Measurements from ENCODE around the gene KCNMB2. TPM values are rescaled to one million over a fixed set of nuclear protein-coding genes. Genes with fewer than 3 reads are reported as not detected.

The KCNMB2 gene
- total and polyA plus RNA-seq, 2 donors (not counting 1 experiment from before 2014, with no cell fraction given): 0.17 TPM; not detected in 1

- TF ChIP-seq EZH2 (IDR thresholded peaks at IDR 0.05; ENCODE audit: low read length, missing control alignments) (no peak), CTCF (conservative IDR thresholded peaks at IDR 0.05 in 1 of 2, IDR thresholded peaks at IDR 0.05 in 1 of 2; ENCODE audit: low read depth in 1 of 2, low read length in 2 of 2) (no peak)
- Histone ChIP-seq H3K36me3 (ENCODE audit: control insufficient read depth, insufficient read depth, low read length) (no peaks in the 10 kb centered on the region), H4K20me1 (ENCODE audit: control insufficient read depth, extremely low read depth, insufficient read depth, low read length) (no peaks in the 10 kb centered on the region), H3K4me1 (ENCODE audit: control insufficient read depth, extremely low read depth, insufficient read depth, low read length) (no peaks in the 10 kb centered on the region), H3K4me2 (ENCODE audit: extremely low read depth, insufficient read depth, low read length) (no peak overlapping the region), H3K4me3 (replicated peaks in 1 of 4; ENCODE audit: control extremely low read depth in 1 of 4, insufficient read depth in 1 of 4, low read depth in 3 of 4, low read length in 4 of 4) (no peak overlapping the region), H2AFZ (ENCODE audit: low read length) (no peak overlapping the region), H3K79me2 (ENCODE audit: control insufficient read depth, insufficient read depth, low read length) (no peaks in the 10 kb centered on the region), H3K27me3 (ENCODE audit: control insufficient read depth, insufficient read depth, low read length) (no peaks in the 10 kb centered on the region), H3K9me3 (ENCODE audit: control insufficient read depth, insufficient read depth, low read depth, low read length) (no peaks in the 10 kb centered on the region), H3K9ac (ENCODE audit: insufficient read depth, low read length) (no peak overlapping the region), H3K27ac (ENCODE audit: insufficient read depth, low read length) (no peak overlapping the region)
- DNase-seq (ENCODE audit: low read depth in 2 of 2): no peak
Observed at GRCh38 chr3:178773358-178773757, 237.1 kb downstream of the KCNMB2 start.

DNA sequence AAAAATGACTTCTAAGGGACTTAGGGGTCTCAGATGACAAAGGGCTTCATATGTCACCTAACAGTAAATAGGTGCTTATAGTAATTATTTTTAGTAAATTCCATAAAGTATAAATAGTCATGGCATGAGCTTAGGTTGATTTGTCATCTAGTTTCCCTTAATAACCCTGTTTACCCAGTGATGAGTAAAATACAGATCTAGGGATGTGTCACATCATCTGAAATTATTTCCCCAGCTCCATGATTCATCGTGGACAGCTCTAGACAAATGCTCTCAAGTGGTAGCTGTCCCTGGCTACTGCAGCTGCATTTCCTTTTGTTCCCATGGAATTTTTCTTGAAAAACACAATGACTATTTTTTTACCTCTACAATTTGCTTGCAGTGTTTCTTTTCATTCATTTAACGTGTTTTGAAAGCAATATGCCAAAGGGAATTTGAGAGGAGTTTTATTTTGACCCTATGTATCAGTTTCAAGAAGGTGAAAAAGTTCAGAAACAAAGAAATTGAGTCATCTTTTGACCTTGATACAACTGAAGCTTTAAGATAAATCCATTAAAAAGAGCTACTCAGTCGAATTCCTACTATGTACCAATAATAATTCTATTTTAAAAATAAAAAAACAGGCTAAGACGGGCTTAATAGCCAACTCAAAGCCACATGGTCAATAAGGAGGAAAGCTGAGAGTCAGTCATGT is 241.6 kb downstream of the KCNMB2 start:
- H3K9me3 ChIP-seq (ENCODE audit: control insufficient read depth, insufficient read depth, low read depth, low read length): no peaks in the 10 kb centered on the region
- H3K4me2 ChIP-seq (ENCODE audit: extremely low read depth, insufficient read depth, low read length): no peak overlapping the region
- no peak overlapping the region for H2AFZ ChIP-seq (ENCODE audit: low read length)
- H3K27ac ChIP-seq (ENCODE audit: insufficient read depth, low read length): no peak overlapping the region
- no peaks in the 10 kb centered on the region for H3K79me2 ChIP-seq (ENCODE audit: control insufficient read depth, insufficient read depth, low read length)
- H3K4me1 ChIP-seq (ENCODE audit: control insufficient read depth, extremely low read depth, insufficient read depth, low read length): no peaks in the 10 kb centered on the region
- no peaks in the 10 kb centered on the region for H4K20me1 ChIP-seq (ENCODE audit: control insufficient read depth, extremely low read depth, insufficient read depth, low read length)
- H3K4me3 ChIP-seq (replicated peaks in 1 of 4; ENCODE audit: control extremely low read depth in 1 of 4, insufficient read depth in 1 of 4, low read depth in 3 of 4, low read length in 4 of 4): no peak overlapping the region
- H3K9ac ChIP-seq (ENCODE audit: insufficient read depth, low read length): no peak overlapping the region
- peak in 1 of 2 donors; percentile 39 for DNase-seq (ENCODE audit: low read depth in 2 of 2)
- H3K36me3 ChIP-seq (ENCODE audit: control insufficient read depth, insufficient read depth, low read length): no peaks in the 10 kb centered on the region
- H3K27me3 ChIP-seq (ENCODE audit: control insufficient read depth, insufficient read depth, low read length): no peaks in the 10 kb centered on the region
- TF ChIP-seq CTCF (conservative IDR thresholded peaks at IDR 0.05 in 1 of 2, IDR thresholded peaks at IDR 0.05 in 1 of 2; ENCODE audit: low read depth in 1 of 2, low read length in 2 of 2) (no peak), EZH2 (IDR thresholded peaks at IDR 0.05; ENCODE audit: low read length, missing control alignments) (no peak)

GRCh38 chr3:178778589-178778988 is 242.4 kb downstream of the KCNMB2 start:
- Histone ChIP-seq H4K20me1 (ENCODE audit: control insufficient read depth, extremely low read depth, insufficient read depth, low read length) (no peaks in the 10 kb centered on the region), H3K36me3 (ENCODE audit: control insufficient read depth, insufficient read depth, low read length) (no peaks in the 10 kb centered on the region), H3K9ac (ENCODE audit: insufficient read depth, low read length) (no peak overlapping the region), H3K4me1 (ENCODE audit: control insufficient read depth, extremely low read depth, insufficient read depth, low read length) (no peaks in the 10 kb centered on the region), H3K9me3 (ENCODE audit: control insufficient read depth, insufficient read depth, low read depth, low read length) (no peaks in the 10 kb centered on the region), H3K79me2 (ENCODE audit: control insufficient read depth, insufficient read depth, low read length) (no peaks in the 10 kb centered on the region), H3K27me3 (ENCODE audit: control insufficient read depth, insufficient read depth, low read length) (no peaks in the 10 kb centered on the region), H3K27ac (ENCODE audit: insufficient read depth, low read length) (no peak overlapping the region), H3K4me2 (ENCODE audit: extremely low read depth, insufficient read depth, low read length) (no peak overlapping the region), H2AFZ (ENCODE audit: low read length) (no peak overlapping the region), H3K4me3 (replicated peaks in 1 of 4; ENCODE audit: control extremely low read depth in 1 of 4, insufficient read depth in 1 of 4, low read depth in 3 of 4, low read length in 4 of 4) (no peak overlapping the region)
- TF ChIP-seq EZH2 (IDR thresholded peaks at IDR 0.05; ENCODE audit: low read length, missing control alignments) (no peak), CTCF (conservative IDR thresholded peaks at IDR 0.05 in 1 of 2, IDR thresholded peaks at IDR 0.05 in 1 of 2; ENCODE audit: low read depth in 1 of 2, low read length in 2 of 2) (no peak)
- DNase-seq (ENCODE audit: low read depth in 2 of 2): no peak

All from fibroblast of lung (primary cell).